Measurements from ENCODE around the gene ZNF275. TPM values are rescaled to one million over a fixed set of nuclear protein-coding genes. Genes with fewer than 3 reads are reported as not detected.

Gene ZNF275
- total RNA-seq, 1 donor from 2014 or later: 7.6 TPM

- Histone ChIP-seq H3K27me3 (ENCODE audit: low read depth) (no peaks in the 10 kb centered on the region), H3K27ac (no peak overlapping the region), H3K4me3 (no peak overlapping the region), H3K9me3 (no peaks in the 10 kb centered on the region), H3K36me3 (no peaks in the 10 kb centered on the region), H3K4me1 (no peaks in the 10 kb centered on the region)
- TF ChIP-seq CTCF (IDR thresholded peaks at IDR 0.05): no peak
- DNase-seq (no peak), ATAC-seq (no peak)
- intact Hi-C loops (cut with DNase I): no loop called here
These were observed 31.7 kb downstream of the ZNF275 start for GRCh38 chrX:153365670-153366069.

- TF ChIP-seq CTCF (IDR thresholded peaks at IDR 0.05): no peak
- DNase-seq: no peak
- H3K36me3 ChIP-seq: no peaks in the 10 kb centered on the region
- H3K4me3 ChIP-seq: no peak overlapping the region
- no peak for ATAC-seq
- H3K27ac ChIP-seq: no peak overlapping the region
- H3K4me1 ChIP-seq: no peaks in the 10 kb centered on the region
- no peaks in the 10 kb centered on the region for H3K27me3 ChIP-seq (ENCODE audit: low read depth)
- intact Hi-C loops (cut with DNase I): no loop called here
- H3K9me3 ChIP-seq: no peaks in the 10 kb centered on the region
These were observed 32.2 kb downstream of the ZNF275 start for GRCh38 chrX:153366119-153366518.

GRCh38 chrX:153366878-153367538 is 33.1 kb downstream of the ZNF275 start:
- TF ChIP-seq CTCF (IDR thresholded peaks at IDR 0.05): no peak
- Histone ChIP-seq H3K4me1 (no peaks in the 10 kb centered on the region), H3K27ac (no peak overlapping the region), H3K9me3 (no peaks in the 10 kb centered on the region), H3K4me3 (no peak overlapping the region), H3K27me3 (ENCODE audit: low read depth) (no peaks in the 10 kb centered on the region), H3K36me3 (no peaks in the 10 kb centered on the region)
- no peak for DNase-seq
- ATAC-seq: no peak
- intact Hi-C loops (cut with DNase I): no loop called here

- TF ChIP-seq CTCF (IDR thresholded peaks at IDR 0.05): no peak
- intact Hi-C loops (cut with DNase I): no loop called here
- H3K9me3 ChIP-seq: no peaks in the 10 kb centered on the region
- no peak for DNase-seq
- no peaks in the 10 kb centered on the region for H3K4me1 ChIP-seq
- ATAC-seq: no peak
- no peak overlapping the region for H3K4me3 ChIP-seq
- no peak overlapping the region for H3K27ac ChIP-seq
- no peaks in the 10 kb centered on the region for H3K36me3 ChIP-seq
- H3K27me3 ChIP-seq (ENCODE audit: low read depth): no peaks in the 10 kb centered on the region
These were observed 36.5 kb downstream of the ZNF275 start for GRCh38 chrX:153370293-153371055.

GRCh38 chrX:153371256-153371655 is 37.3 kb downstream of the ZNF275 start:
- no peak overlapping the region for H3K4me3 ChIP-seq
- TF ChIP-seq CTCF (IDR thresholded peaks at IDR 0.05): no peak
- ATAC-seq: no peak
- no peaks in the 10 kb centered on the region for H3K36me3 ChIP-seq
- no peaks in the 10 kb centered on the region for H3K27me3 ChIP-seq (ENCODE audit: low read depth)
- H3K4me1 ChIP-seq: no peaks in the 10 kb centered on the region
- H3K27ac ChIP-seq: no peak overlapping the region
- DNase-seq: no peak
- intact Hi-C loops (cut with DNase I): no loop called here
- H3K9me3 ChIP-seq: no peaks in the 10 kb centered on the region
